Stimulated activated CD8-positive, alpha-beta memory T cell treated with anti-CD3 and anti-CD28 coated beads, Interleukin-15, amount 100 ng/mL, for 48 hours (primary cell): ENCODE data around the gene ZMYND8.
"Not testable (repeated sequence)": the region's sequence is repeated elsewhere in the genome, so short reads cannot be mapped to it uniquely, and the experiment has no call there.

Experiments used
- DNase-seq, 2 donors: peaks; one replicate each; pipeline ENCODE4 v3.0.0-alpha.2; 2020; ENCODE audit warnings: low read depth in 2 of 2

The ZMYND8 gene

DNA sequence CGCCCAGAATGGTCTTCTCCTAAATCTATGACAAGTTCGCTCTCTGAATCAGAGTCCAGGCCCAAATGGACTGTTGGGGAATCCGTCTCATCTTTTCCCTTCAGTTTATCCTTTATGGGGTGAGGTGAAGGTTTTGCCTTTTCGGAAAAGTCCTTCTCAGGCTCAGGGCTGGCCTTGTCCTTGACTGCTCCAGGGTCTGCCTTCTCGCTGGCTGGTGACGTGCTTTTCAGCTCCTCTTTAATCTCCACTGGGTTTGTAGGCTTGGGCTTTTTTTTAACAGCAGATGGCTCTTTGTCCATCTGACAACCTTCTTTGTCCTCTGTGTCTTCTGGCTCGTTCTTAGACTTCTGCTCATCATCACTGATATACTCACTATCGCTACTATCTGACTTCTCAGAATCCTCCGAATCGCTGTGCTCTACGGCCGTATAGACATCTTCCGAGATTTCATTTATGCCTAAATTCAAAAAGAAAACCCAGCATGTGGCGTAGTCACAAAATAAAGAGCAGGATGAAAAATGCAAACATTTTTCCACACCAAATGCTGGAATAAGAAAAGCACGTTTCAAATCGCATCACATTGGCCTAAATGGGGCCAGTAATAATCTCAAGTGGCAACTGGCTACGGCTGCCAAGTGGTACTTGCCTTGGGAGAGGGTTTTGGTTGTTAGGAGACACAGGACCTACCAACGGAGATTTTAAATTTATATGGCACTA, 110.3 kb downstream of the ZMYND8 start:
- no peak for DNase-seq

- DNase-seq: not testable (repeated sequence)
Measured at GRCh38 chr20:47245166-47245565, 111.3 kb downstream of the ZMYND8 start.

DNA sequence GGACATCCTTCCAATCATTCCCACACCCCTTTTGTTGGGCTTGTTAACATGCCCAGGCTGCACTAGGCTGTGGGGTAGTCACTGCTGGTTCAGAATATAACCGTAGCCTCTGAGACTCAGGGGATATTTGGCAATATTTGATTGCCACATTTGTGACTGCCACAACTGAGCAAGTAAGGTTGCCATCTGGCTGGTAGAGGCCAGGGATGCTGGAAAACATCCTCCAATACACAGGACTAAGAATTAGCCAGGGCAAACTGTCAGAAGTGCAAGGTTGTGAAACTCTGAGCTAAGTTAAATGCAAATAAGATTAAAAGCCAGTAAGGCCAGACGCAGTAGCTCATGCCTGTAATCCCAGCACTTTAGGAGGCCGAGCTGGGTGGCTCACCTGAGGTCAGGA, 112.0 kb downstream of the ZMYND8 start:
- no peak for DNase-seq

- no peak for DNase-seq
Measured at GRCh38 chr20:47243532-47244305, 112.8 kb downstream of the ZMYND8 start.

- DNase-seq: no peak
Measured at GRCh38 chr20:47243003-47243402, 113.5 kb downstream of the ZMYND8 start.

DNA sequence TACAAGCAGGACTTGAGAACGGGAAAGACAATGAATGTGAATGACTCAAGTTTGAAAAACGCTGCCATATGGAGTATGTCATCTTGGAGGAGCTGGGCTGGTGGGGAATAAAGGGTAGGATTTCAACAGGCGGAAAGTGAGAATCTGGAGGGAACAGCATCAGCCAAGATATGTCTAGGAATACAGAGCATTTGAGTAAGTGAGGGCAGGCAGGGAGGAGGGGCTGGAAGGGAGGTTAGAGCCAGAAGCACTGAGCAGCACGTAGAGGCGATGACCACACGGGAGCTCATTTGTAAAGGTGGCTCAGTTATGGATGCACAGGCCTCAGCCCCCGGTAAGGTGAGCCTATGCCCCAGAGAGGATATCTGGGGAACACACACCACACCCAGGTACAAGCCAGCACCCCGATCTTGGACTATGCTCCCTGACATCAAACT, 115.1 kb downstream of the ZMYND8 start:
- DNase-seq: no peak

DNA sequence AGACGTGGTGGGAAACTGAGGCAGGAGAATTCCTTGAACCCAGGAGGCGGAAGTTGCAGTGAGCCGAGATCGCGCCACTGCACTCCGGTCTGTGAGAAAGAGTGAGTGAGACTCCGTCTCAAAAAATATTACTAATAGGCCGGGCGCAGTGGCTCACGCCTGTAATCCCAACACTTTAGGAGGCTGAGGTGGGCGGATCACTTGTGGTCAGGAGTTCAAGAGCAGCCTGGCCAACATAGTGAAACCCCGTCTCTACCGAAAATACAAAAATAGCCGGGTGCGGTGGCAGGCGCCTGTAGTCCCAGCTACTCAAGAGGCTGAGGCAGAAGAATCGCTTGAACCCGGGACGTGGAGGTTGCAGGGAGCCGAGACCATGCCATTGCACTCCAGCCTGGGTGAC, 116.4 kb downstream of the ZMYND8 start:
- not testable (repeated sequence) for DNase-seq

GRCh38 chr20:47239719-47240067, 116.8 kb downstream of the ZMYND8 start:
- DNase-seq: no peak

DNA sequence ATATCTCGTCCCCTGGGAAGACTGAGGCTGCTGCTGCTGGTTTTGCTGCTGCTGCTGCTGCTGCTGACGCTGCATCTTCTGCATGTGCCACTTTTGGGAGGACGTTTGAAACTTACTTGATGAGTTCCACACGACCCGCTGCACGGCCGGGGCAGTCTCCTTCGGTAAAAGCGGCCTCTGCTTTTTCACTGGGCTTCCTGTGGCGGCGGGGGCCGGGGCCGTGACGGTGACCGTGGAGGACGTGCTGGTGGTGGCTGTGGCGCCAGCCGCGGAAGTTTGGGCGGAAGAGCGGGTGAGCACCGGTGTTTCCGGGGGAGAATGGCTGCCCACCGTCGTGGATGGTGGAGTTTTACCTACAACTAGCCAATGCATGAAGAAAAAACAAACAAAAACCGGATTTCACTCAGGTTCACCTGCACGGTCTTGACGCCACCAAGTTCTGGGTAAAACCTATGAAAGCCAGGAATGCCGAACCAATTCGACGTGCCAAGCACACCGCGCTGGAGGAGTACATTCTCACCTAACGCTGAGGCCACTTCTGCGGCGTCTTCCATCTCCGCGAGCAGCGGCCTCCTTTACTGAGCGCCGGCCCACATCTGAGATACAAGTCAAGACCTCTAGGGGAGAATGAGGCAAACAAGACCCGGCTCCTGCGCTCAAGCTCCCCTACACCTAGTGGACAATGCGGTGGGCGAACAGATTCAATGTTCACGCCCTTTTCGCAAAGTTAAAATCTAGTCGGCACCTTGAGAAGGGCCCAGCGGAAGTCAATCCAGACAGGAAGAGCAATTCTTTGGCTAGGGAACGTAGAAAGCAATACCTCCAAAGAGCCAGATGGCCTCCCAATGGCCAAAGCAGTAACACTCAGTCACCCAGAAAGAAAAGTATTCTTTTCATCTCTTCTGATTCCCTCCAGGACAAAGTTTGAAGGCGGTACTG, 117.5 kb downstream of the ZMYND8 start:
- no peak for DNase-seq

DNA sequence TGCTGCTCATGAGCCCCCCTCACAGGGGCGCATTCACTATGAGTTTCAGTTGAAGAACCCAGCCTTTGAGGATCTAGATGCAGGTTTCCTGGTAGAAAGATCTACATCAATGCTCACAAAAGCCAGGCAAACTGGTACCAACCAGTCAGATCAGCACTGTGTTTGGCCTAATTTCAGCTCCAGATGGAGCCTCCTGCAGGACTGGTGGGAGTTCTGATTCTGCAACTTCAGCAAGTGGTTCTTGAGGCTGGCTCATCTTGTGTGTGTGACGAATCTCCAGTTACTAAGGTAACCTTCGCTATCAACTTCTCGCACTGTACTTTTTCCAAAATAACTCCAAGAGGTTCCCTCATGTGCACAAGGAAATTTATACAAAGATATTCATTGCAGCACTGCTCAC, 118.8 kb downstream of the ZMYND8 start:
- DNase-seq: no peak

GRCh38 chr20:47236639-47236900, 119.9 kb downstream of the ZMYND8 start:
- no peak for DNase-seq

- no peak for DNase-seq
Measured at GRCh38 chr20:47235853-47236638, 120.5 kb downstream of the ZMYND8 start.

- no peak for DNase-seq
Measured at GRCh38 chr20:47235111-47235510, 121.4 kb downstream of the ZMYND8 start.

DNA sequence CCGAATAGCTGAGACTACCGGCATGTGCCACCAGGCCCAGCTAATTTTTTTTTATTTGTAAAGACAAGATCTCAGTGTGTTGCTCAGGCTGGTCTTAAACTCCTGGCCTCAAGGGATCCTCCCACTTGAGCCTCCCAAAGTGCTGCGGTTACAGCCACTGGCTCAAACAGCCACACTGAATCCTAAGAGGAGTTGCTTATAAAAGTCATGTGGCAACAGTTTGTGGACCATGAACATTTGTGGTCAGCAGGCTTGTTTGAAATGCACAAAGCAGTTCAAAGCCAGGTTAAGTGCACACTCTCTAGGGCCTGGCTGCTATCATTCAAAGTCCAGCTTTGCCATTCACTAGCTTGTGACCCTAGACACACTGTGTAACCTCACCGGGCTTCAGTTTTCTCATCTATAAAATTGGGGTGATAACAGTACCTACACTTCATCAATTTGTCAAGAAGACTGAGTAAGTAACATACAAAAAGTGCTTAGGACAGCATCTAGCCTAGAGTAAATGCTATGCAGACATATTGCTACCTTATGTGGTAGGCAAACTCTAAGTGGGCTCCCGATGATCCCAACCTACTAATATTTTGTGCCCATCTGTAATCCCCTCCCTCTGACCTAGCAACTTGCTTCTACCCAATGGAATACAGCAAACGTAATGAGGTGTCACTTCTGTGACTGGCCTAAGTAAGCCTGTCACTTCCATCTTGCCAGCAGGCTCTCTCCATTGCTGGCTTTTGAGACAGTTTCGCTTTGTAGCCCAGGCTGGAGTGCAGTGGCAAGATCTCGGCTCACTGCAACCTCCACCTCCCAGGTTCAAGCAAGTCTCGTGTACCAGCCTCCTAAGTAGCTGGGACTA, 122.9 kb downstream of the ZMYND8 start:
- no peak for DNase-seq

- no peak for DNase-seq
Measured at GRCh38 chr20:47232518-47232917, 124.0 kb downstream of the ZMYND8 start.

DNA sequence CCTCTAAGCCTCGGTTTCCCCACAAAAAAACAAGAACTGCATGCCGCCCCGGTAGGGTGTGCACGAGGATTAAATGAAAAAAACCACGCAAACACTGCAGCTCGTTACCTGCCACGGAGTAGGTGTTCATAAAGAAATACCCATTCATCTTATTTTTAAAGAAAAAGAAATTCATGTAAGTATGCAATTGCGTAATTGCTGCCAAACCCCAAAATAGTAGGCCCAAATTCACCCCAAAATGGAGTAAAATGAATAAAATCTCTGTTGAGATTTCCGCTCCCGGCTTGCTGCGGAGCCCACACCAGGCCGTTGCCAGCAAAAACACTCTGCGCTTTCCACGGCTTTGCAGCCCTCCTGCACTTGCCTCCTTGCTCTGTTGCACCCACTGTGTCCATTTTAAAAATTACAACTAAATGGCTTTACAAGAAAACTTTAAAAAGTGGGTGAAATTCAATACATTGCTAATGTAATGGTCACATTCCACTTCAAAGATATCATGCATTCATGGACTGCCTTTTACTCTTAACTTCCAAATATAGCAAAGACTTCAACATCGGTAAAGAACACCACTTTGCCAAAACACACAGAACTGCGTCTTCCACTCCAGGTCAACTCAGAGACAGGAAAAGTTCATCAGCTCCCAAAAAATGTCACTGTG, 125.0 kb downstream of the ZMYND8 start:
- no peak for DNase-seq

GRCh38 chr20:47230811-47231256, 125.7 kb downstream of the ZMYND8 start:
- no peak for DNase-seq

- DNase-seq: no peak
Measured at GRCh38 chr20:47228654-47229053, 127.8 kb downstream of the ZMYND8 start.

GRCh38 chr20:47227576-47227975, 128.9 kb downstream of the ZMYND8 start:
- no peak for DNase-seq

- DNase-seq: no peak
Measured at GRCh38 chr20:47227119-47227518, 129.4 kb downstream of the ZMYND8 start.
